Fibroblast of lung (primary cell): ENCODE results near the gene ZFP69B. TPM values are rescaled to one million over a fixed set of nuclear protein-coding genes. Genes with fewer than 3 reads are reported as not detected.

ENCODE experiments used
- DNase-seq, 2 donors: peaks; one replicate each; pipeline versions ENCODE4 v3.0.0 to v3.0.0-alpha.2; 2010; ENCODE audit warnings: low read depth in 2 of 2
- H2AFZ ChIP-seq: 2 replicates; pipeline ENCODE4 v1.5.1; 2012; ENCODE audit warnings: low read length, control low read depth, inconsistent platforms
- H3K27ac ChIP-seq: 2 replicates; pipeline ENCODE4 v1.5.1; 2011; ENCODE audit warnings: low read length, control low read depth; ENCODE audit not compliant: insufficient read depth
- H3K27me3 ChIP-seq: 2 replicates; pipeline ENCODE4 v1.5.1; 2011; ENCODE audit warnings: mild to moderate bottlenecking, low read length; ENCODE audit not compliant: control insufficient read depth, insufficient read depth
- H3K36me3 ChIP-seq: 2 replicates; pipeline ENCODE4 v1.5.1; 2011; ENCODE audit warnings: low read length; ENCODE audit not compliant: control insufficient read depth, insufficient read depth
- H3K4me1 ChIP-seq: 2 replicates; pipeline ENCODE4 v1.5.1; 2011; ENCODE audit warnings: low read length; ENCODE audit not compliant: control insufficient read depth, insufficient read depth; ENCODE audit errors: extremely low read depth
- H3K4me2 ChIP-seq: 2 replicates; pipeline ENCODE4 v1.5.1; 2011; ENCODE audit warnings: low read length, control low read depth; ENCODE audit not compliant: insufficient read depth; ENCODE audit errors: extremely low read depth
- H3K4me3 ChIP-seq, 4 experiments: fragments of 200-600 bp in 1 of 4; sonication (generic) in 1 of 4; replicated peaks in 1 of 4; 2 replicates each; pipeline ENCODE4 v1.5.1; 2011 to 2016; ENCODE audit warnings: low read length in 4 of 4, low read depth in 3 of 4, mild to moderate bottlenecking in 3 of 4, control low read depth in 2 of 4, inconsistent platforms in 1 of 4, mixed read lengths in 1 of 4; ENCODE audit not compliant: insufficient read depth in 1 of 4; ENCODE audit errors: control extremely low read depth in 1 of 4
- H3K79me2 ChIP-seq: 2 replicates; pipeline ENCODE4 v1.5.1; 2012; ENCODE audit warnings: mild to moderate bottlenecking, low read length, inconsistent platforms; ENCODE audit not compliant: control insufficient read depth, insufficient read depth
- H3K9ac ChIP-seq: 2 replicates; pipeline ENCODE4 v1.5.1; 2011; ENCODE audit warnings: mild to moderate bottlenecking, low read length, control low read depth; ENCODE audit not compliant: insufficient read depth
- H3K9me3 ChIP-seq: 2 replicates; pipeline ENCODE4 v1.5.1; 2012; ENCODE audit warnings: low read depth, low read length; ENCODE audit not compliant: control insufficient read depth, insufficient read depth
- H4K20me1 ChIP-seq: 2 replicates; pipeline ENCODE4 v1.5.1; 2011; ENCODE audit warnings: low read length; ENCODE audit not compliant: control insufficient read depth, insufficient read depth; ENCODE audit errors: extremely low read depth
- CTCF ChIP-seq, 2 donors: IDR thresholded peaks in 1 of 2; conservative IDR thresholded peaks in 1 of 2; 1 replicate in 1 of 2; 2 replicates in 1 of 2; pipeline ENCODE4 v1.5.1; 2011 to 2012; ENCODE audit warnings: low read length in 2 of 2, control low read depth in 1 of 2, inconsistent platforms in 1 of 2, low read depth in 1 of 2, mild to moderate bottlenecking in 1 of 2
- EZH2 ChIP-seq: IDR thresholded peaks from 2 replicates; pipeline ENCODE4 v1.5.1; 2012; ENCODE audit warnings: low read length, control low read depth, mild to moderate bottlenecking; ENCODE audit errors: missing control alignments
- polyA plus RNA-seq, 2 donors: library from polyadenylated mRNA; depleted of rRNA in 1 of 2; stranded (reverse) in 1 of 2; unstranded in 1 of 2; fragments of >200 nt; gene quantifications; 2 replicates each; pipeline ENCODE4 v1.2.1, GENCODE V29; 2011 to 2012; ENCODE audit warnings: missing spikeins in 1 of 2
- total RNA-seq: library from RNA; depleted of rRNA; stranded (reverse); fragments of >200 nt; gene quantifications from 2 replicates; pipeline ENCODE4 v1.2.1, GENCODE V29; 2014

The ZFP69B gene
- total and polyA plus RNA-seq, 2 donors (not counting 1 experiment from before 2014, with no cell fraction given) = 2.5 to 2.7 TPM

DNA sequence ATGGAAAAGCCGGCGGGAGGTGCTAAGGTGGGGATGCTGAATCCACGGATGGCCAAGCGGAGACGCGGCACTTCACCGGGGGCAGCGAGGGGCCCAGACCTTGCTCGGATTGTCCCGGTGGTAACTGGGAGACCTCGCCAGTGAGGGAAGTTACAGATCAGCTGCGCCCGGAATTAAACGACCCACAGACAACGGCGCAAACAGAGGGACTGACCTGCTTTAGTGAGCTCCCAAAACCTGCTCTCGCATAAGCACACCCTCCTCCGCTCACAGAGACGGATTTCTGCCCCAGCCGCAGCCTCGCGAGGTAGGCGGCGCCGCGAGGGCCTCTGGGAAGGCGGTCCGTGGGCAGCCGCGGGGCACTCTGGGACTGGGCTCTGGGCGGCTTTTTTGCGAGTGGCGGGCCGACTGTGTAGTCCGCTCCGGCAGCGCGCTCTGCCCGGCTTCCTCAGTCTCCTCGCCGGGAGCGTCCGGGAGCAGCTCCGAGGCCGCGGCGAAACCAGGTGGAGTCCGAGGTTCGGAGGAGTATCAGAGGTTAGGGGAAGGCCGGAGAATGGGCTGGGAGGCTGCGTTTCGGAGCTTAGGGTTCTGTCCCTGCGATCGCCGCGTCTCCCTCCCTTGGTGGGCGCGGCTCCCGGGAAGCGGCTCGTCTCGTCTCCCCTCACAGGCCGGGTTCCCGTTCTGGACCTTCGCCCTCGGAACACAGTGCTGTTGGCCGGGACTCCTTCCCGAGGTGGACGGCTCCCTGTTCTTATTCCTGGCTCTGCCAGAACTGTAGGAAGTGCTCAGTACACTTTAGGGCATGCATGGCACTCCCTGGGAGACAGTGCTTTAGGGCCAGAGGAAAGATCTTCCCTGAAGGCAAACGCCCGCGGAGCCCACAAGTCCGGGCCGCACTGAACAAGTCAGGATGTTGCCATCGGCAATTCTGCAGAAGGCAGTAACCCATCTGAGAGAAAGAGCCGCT, 58.4 kb downstream of the ZFP69B start, which contains the start of gene EXO5:
Gene EXO5 (plus strand): TSS at position 393 of the 967 bp plus-strand sequence. CDS start 5,778 bp downstream, outside the sequence.
- Histone ChIP-seq H3K4me3 (peak within 1 kb of the TSS; percentile 33 to 84 (median 64)), H3K79me2 (peaks cover 5% of the 10 kb centered on the region), H2AFZ (peak within 1 kb of the TSS; percentile 94), H3K27me3 (no peaks in the 10 kb centered on the region), H3K4me2 (peak within 1 kb of the TSS; percentile 83), H3K36me3 (no peaks in the 10 kb centered on the region), H4K20me1 (no peaks in the 10 kb centered on the region), H3K9ac (peak within 1 kb of the TSS; percentile 60), H3K4me1 (no peaks in the 10 kb centered on the region), H3K9me3 (no peaks in the 10 kb centered on the region), H3K27ac (peak within 1 kb of the TSS; percentile 55)
- peak; percentile 72 to 81 for DNase-seq
- no peak for TF ChIP-seq EZH2
- TF ChIP-seq CTCF (conservative IDR thresholded peaks at IDR 0.05 in 1 of 2, IDR thresholded peaks at IDR 0.05 in 1 of 2; ENCODE audit: low read depth in 1 of 2, low read length in 2 of 2) = no peak

Other genes starting within 250 kb of the ZFP69B start
- gene TMCO2, start 202.5 kb upstream of the ZFP69B start, total RNA-seq = not detected in 2 replicates
- gene TMCO2, start 202.5 kb upstream of the ZFP69B start, polyA plus RNA-seq = not detected in 2 replicates
- 60.9 and 68.8 TPM in 2 replicates for gene ZMPSTE24, start 192.2 kb upstream of the ZFP69B start, total RNA-seq
- 67.6 and 70.5 TPM in 2 replicates for gene ZMPSTE24, start 192.2 kb upstream of the ZFP69B start, polyA plus RNA-seq
- 2.1 and 2.8 TPM in 2 replicates for gene COL9A2, start 133.2 kb upstream of the ZFP69B start, total RNA-seq
- 0.40 and 1.3 TPM in 2 replicates for gene COL9A2, start 133.2 kb upstream of the ZFP69B start, polyA plus RNA-seq
- 7.7 and 16.7 TPM in 2 replicates for gene SMAP2, start 76.7 kb upstream of the ZFP69B start, total RNA-seq
- 28.7 and 35.0 TPM in 2 replicates for gene SMAP2, start 76.7 kb upstream of the ZFP69B start, polyA plus RNA-seq
- 4.3 and 4.4 TPM in 2 replicates for gene ZFP69, start 26.8 kb downstream of the ZFP69B start, total RNA-seq
- 2.6 TPM in 2 replicates for gene ZFP69, start 26.8 kb downstream of the ZFP69B start, polyA plus RNA-seq
- gene EXO5, start 58.3 kb downstream of the ZFP69B start, total RNA-seq = 7.7 and 11.1 TPM in 2 replicates
- 9.0 and 13.4 TPM in 2 replicates for gene EXO5, start 58.3 kb downstream of the ZFP69B start, polyA plus RNA-seq
- gene ZNF684, start 81.2 kb downstream of the ZFP69B start, total RNA-seq = 4.1 and 4.4 TPM in 2 replicates
- 3.3 and 4.0 TPM in 2 replicates for gene ZNF684, start 81.2 kb downstream of the ZFP69B start, polyA plus RNA-seq
- 0.33 and 0.51 TPM in 2 replicates for gene RIMS3, start 215.2 kb downstream of the ZFP69B start, total RNA-seq
- gene RIMS3, start 215.2 kb downstream of the ZFP69B start, polyA plus RNA-seq = 0.11 and 0.12 TPM in 2 replicates
- 17.5 and 23.8 TPM in 2 replicates for gene NFYC, start 241.2 kb downstream of the ZFP69B start, total RNA-seq
- 31.0 and 48.2 TPM in 2 replicates for gene NFYC, start 241.2 kb downstream of the ZFP69B start, polyA plus RNA-seq